Dedifferentiated amniotic fluid mesenchymal stem cell (primary cell): ENCODE measurements around the gene SMURF1.

ENCODE experiments used
- DNase-seq: peaks from one replicate; pipeline ENCODE4 v3.0.0-alpha.2; 2016; ENCODE audit errors: extremely low spot score

Gene SMURF1

DNA sequence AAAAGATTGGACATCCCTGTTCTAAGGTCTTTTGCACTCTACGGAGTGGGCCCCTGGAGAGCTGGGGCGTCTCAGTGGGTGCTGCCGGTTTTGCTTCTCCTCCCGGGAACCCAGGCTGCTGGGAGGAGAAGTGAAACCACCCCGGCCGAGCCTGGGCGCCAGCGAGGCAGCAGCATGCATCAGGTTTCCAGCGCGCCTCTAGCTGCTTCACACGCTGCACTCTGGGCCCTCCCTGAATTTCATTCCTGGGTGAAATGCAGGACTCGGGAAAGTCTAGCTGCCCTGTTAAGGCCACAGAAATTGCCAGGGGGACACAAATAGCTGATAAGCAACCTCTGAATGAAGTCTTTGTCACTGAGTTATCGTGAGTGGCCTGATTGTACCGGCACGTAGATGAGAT is 138.1 kb downstream of the SMURF1 start:
- no peak for DNase-seq

DNA sequence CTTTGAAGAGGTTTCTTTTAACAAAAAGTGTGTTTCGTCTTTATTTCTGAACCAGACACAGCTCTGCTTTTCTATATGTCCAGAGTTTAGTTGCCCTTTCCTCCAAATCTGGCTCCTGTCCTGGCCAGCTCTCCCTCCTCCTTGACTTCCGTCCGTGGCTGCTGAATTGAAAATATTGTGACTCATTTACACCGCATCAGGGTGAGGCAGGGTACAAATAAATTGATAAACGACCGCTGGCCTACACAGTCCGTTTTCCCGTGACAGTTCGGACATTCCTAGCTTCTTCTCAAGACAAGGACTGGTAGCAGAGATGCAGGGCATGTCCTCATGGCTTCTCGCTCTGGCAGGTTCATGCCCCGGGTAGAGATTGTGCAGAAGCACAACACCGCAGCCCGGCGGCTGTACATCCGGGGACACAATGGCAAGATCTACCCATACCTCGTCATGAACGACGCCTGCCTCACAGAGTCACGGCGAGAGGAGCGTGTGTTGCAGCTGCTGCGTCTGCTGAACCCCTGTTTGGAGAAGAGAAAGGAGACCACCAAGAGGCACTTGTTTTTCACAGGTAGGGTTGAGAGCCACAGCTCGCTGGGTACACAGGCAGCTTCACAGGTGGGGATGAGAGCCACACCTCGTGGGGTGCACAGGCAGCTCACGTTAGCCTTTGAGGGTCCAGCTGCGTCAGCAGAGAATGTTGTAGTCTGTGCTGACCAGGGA is 139.0 kb downstream of the SMURF1 start:
- no peak for DNase-seq

- no peak for DNase-seq
Measured at GRCh38 chr7:99004216-99004615, 139.7 kb downstream of the SMURF1 start.

- DNase-seq: no peak
Measured at GRCh38 chr7:99003419-99003818, 140.5 kb downstream of the SMURF1 start.

DNA sequence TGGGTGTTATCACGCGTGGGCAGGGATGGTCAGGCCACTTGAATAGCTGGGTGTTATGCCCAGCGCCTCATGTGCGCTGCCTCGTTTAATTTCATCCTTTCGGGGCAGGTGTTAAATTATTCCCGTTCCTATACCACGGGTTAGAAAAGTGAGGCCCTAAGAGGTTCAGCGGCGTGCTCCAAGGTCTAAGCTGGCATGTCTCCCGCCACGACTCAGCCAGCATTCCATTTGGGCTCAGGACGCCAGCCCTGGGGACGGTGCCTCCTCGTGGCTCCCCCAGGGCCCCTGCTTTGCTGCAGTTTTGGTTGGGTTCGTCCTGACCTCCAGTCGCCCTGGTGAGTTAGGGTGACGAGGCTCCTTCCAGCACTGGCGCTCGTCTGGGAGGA is 141.1 kb downstream of the SMURF1 start:
- DNase-seq: no peak

GRCh38 chr7:99002148-99002826 is 141.6 kb downstream of the SMURF1 start:
- no peak for DNase-seq

DNA sequence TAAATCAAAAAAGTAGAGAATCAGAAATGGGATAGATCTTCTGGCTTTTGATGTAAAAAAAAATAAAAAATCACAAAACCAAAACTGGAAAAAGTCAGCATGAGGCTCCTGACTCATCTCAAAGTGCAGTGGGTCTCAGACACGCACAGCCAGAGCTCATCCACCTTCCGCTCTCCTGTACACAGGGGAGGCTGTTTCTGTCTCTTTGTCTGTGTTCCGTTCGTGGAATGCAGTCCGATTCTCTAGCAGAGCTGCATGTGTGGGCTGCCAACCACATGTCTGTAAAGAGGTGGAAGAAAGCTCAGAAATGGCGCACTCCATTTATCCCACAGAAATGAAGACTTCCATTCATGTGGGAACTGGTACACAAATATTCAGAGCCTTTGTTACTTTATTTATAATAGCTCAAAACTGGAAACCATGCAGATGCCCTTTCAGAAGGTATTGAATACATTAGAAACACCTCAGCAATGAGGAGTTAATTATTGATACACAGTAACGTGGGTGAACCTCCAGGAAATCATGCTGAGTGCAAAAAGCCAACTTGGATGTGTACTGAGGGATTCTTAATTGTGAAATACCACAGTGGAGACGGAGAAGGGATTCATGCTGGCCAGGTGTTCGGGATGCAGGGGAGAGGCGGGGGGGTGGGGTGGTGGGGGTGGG is 142.3 kb downstream of the SMURF1 start:
- no peak for DNase-seq

DNA sequence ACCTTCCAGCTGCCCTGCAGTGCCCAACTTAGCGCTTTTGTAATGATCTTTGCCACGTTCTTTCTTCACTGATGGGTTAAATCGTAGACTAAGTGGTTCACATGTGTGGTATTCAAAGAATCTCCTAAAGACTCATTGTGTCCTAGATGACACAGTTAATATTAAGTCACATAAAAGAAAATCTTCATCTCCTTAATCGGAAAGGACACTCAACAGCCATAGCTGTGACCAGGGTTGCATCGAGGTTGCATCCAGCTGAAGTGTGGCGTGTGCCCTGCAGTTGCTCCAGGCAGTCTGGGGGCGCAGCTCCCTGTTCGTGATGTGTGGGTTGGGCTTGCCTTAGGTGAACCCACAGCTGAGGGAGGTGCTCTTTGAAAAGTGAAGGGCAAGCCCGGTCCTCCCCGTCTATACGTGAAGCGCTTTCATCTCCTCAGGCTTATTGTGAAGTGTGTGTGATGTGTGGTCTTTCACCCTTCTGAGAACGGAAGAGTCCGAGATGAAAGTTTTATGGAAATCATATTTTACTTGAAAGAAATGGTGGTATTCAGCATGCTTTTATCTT is 142.9 kb downstream of the SMURF1 start:
- no peak for DNase-seq

DNA sequence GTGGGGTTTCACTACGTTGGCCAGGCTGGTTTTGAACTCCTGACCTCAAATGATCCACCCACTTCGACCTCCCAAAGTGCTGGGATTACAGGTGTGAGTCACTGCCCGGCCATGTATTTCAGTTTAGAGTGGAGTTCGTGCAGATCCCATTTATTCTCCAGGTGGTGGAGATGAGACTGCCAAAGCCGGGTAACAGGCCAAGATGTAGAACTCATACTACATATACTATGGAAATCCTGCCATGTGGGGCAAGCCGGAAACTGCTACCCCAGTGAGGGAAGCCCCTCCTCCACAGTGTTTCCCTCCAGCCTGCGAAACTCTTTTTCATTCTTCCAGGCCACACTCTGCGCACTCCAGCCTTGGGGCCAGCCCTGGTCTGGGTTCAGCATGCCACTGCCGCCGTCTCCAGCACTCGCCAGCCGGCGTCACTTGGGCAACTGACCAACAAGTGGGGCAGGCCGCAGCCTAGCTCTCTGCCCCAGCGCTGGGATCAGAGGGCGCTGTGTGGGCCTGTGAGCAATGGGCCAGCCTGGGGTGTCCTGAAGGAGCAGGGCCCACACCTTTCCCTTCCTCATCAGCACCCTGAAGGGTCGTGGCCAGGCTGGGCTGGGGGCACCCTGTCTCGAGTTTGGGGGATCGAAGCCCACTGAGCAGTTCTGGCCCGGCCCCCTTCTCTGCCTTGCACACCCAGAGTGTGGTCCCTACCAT is 143.6 kb downstream of the SMURF1 start:
- no peak for DNase-seq

DNA sequence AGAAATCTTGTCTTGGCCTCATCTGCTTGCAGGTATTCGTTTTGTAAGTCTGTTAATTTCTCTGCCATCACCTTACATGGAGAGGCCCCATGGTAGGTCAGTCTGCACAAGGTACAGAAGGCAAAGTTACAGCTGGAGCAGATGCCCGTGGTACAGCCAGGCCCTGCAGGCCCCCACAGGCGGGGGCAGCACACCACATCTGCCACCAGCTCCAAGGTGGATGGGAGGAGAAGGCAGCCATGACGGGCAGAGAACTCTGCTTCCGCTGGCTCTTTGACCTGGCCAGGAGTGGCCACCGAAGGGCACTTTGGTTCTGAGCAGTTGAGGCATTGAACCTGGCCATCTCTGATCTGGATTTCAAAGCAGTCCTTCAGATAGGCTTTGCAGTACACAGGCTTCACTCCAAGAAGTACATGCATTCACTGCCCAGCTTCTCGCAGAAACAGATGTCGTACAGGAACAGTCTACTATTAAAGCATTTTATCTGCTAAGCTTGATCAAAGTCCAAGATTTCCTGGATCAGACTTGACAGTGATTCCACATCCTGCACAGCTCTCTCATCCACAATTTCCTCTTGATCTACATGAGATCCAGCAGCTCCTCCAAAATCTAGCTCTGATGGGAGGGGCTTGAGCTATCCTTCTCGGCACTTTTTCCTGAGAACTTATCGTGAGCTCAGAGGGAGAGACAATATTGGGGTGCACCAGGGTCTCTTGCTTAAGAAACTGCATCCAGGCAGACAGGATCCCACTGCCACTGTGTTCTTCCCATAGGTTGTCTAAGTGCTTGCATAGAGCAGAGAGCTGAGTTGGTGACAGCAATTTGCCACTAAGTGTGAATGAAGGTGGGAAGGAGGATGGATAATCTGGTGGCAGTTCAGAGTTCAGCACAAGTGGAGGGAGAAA is 144.8 kb downstream of the SMURF1 start:
- no peak for DNase-seq

GRCh38 chr7:98997846-98998245 is 146.1 kb downstream of the SMURF1 start:
- no peak for DNase-seq

- DNase-seq: no peak
Measured at GRCh38 chr7:98996150-98996552, 147.8 kb downstream of the SMURF1 start.

- DNase-seq: no peak
Measured at GRCh38 chr7:98995523-98996149, 148.3 kb downstream of the SMURF1 start.

GRCh38 chr7:98995111-98995510 is 148.8 kb downstream of the SMURF1 start:
- DNase-seq: no peak

DNA sequence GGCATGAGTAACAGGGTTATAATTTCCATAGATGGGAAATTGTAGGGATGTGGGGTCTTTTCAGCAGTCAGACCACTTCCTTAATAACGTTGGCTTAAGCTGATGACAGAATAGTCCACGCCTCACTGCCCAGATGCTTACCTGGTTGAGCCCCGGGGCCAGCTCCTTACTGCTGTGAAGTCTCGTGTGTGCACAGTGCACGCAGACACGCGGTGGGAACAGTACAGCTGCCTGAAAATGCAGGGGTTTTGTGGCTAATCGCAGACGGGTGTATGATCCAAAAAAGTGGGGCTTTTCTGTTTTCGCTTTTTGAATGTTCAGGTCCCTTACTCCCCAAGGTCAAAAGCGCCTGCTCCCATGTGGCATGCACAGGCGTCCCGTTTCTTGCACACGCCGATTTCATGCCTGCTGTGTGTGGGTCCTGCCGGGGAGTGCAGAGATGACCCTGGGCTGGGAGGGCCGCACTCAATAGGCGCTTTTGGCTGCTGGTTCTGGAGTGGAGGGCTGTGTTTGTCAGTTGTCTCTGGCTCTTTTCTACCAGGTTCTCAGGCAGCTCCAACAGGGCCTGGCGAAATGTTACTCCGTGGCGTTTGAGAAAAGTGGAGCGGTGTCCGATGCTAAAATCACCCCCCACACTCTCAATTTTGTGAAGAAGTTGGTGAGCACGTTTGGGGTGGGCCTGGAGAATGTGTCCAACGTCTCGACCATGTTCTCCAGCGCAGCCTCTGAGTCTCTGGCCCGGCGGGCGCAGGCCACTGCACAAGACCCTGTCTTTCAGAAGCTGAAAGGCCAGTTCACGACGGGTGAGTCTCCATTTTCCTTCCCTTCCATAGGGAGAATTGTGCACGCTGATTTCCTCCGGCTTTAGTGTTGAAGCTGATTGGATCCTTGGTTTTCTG is 149.6 kb downstream of the SMURF1 start:
- DNase-seq: no peak

- no peak for DNase-seq
Measured at GRCh38 chr7:98993024-98993897, 150.6 kb downstream of the SMURF1 start.

DNA sequence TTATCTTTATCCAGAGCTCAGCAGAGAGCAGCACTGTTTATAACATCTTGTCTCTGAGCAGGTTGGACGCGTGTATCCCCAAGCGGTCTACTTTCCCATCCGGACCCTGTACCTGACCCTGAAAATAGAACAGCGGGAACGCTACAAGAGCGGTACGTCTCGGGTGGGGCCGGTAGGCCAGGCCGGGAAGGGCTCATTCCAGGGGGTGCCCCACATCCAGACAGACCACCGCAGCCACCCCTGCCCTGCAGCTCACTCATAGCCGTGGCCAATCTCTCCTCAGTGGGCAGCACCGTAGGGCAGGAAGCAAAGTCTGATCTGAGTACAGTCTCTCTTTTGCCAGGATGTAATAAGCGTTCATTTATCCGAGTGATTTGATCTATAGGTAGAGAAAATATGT is 151.8 kb downstream of the SMURF1 start:
- DNase-seq: no peak

DNA sequence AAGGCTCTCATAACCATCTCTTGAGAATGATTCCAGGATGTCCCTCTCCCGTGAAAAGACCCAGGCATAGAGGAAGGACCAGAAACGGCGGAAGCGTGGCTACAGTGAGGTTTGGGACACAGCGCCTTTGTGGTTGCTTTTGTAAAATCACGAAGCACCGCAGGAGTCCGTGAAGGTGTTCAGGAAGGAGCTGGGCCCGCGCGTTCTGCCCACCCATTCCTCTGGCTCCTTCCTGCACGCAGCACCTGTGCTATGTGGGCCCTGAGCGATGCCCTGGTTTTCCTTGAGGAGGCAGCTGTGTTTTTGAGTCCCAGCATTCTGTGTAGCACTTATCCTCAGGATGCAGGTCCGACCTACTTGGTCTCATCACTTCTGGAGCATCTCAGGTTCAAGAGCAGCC is 152.8 kb downstream of the SMURF1 start:
- no peak for DNase-seq

- no peak for DNase-seq
Measured at GRCh38 chr7:98990356-98990755, 153.6 kb downstream of the SMURF1 start.
